Activated T-helper 1 cell treated with Interleukin-2 at 50 U/mL for 16 hours (primary cell): Measurements from ENCODE around the gene PTPN12.
"Not testable (repeated sequence)": the region's sequence is repeated elsewhere in the genome, so short reads cannot be mapped to it uniquely, and the experiment has no call there.

Experiments used
- DNase-seq: peaks from one replicate; pipeline ENCODE4 v3.0.0-alpha.2; 2020; ENCODE audit warnings: low read depth

The PTPN12 gene

GRCh38 chr7:77537136-77537777 lies at the start of gene PTPN12:
PTPN12 (plus strand) TSS chr7:77537295; CDS start chr7:77537547, 252 bp downstream.
- peak; percentile 6 for DNase-seq

GRCh38 chr7:77488986-77489385 lies 48.1 kb upstream of the PTPN12 start:
- DNase-seq: no peak

- no peak for DNase-seq
Measured at GRCh38 chr7:77497079-77497478, 40.0 kb upstream of the PTPN12 start.

GRCh38 chr7:77498659-77499379 lies 38.3 kb upstream of the PTPN12 start:
- no peak for DNase-seq

GRCh38 chr7:77501192-77501515 lies 35.9 kb upstream of the PTPN12 start:
- no peak for DNase-seq

- DNase-seq: no peak
Measured at GRCh38 chr7:77504951-77505350, 32.1 kb upstream of the PTPN12 start.

- DNase-seq: no peak
Measured at GRCh38 chr7:77506899-77507298, 30.2 kb upstream of the PTPN12 start.

GRCh38 chr7:77513002-77513670 lies 24.0 kb upstream of the PTPN12 start:
- DNase-seq: not testable (repeated sequence)

GRCh38 chr7:77516085-77516484 lies 21.0 kb upstream of the PTPN12 start:
- no peak for DNase-seq

GRCh38 chr7:77520261-77520660 lies 16.8 kb upstream of the PTPN12 start:
- no peak for DNase-seq

GRCh38 chr7:77521537-77521936 lies 15.6 kb upstream of the PTPN12 start:
- DNase-seq: not testable (repeated sequence)

- no peak for DNase-seq
Measured at GRCh38 chr7:77524731-77525130, 12.4 kb upstream of the PTPN12 start.

- DNase-seq: no peak
Measured at GRCh38 chr7:77525231-77525630, 11.9 kb upstream of the PTPN12 start.

GRCh38 chr7:77528368-77528767 lies 8.7 kb upstream of the PTPN12 start:
- DNase-seq: no peak

GRCh38 chr7:77529279-77529678 lies 7.8 kb upstream of the PTPN12 start:
- no peak for DNase-seq

- DNase-seq: no peak
Measured at GRCh38 chr7:77531038-77531437, 6.1 kb upstream of the PTPN12 start.

- no peak for DNase-seq
Measured at GRCh38 chr7:77532247-77532646, 4.8 kb upstream of the PTPN12 start.

- DNase-seq: not testable (repeated sequence)
Measured at GRCh38 chr7:77532732-77533131, 4.4 kb upstream of the PTPN12 start.

- not testable (repeated sequence) for DNase-seq
Measured at GRCh38 chr7:77534046-77534445, 3.0 kb upstream of the PTPN12 start.

GRCh38 chr7:77536017-77536412 lies 1.1 kb upstream of the PTPN12 start:
- DNase-seq: no peak

GRCh38 chr7:77536413-77537135 lies 521 bp upstream of the PTPN12 start:
- peak; percentile 97 for DNase-seq

- no peak for DNase-seq
Measured at GRCh38 chr7:77537778-77538280, 734 bp downstream of the PTPN12 start.
